ENCODE results near the gene WAC. TPM values are rescaled to one million over a fixed set of nuclear protein-coding genes. Genes with fewer than 3 reads are reported as not detected.

WAC gene
- total RNA-seq, 1 donor from 2014 or later, result 54.8 TPM

- H3K4me3 ChIP-seq (ENCODE audit: low read depth, low read length), result peak overlapping the region; percentile 88
- DNase-seq (ENCODE audit: low read depth), result no peak
- no peak for TF ChIP-seq CTCF (conservative IDR thresholded peaks at IDR 0.05; ENCODE audit: low read depth, low read length)
Measured at GRCh38 chr10:28533571-28534304, 820 bp downstream of the WAC start.

GRCh38 chr10:28535846-28536245 is 2.9 kb downstream of the WAC start:
- no peak for TF ChIP-seq CTCF (conservative IDR thresholded peaks at IDR 0.05; ENCODE audit: low read depth, low read length)
- H3K4me3 ChIP-seq (ENCODE audit: low read depth, low read length), result no peak overlapping the region
- DNase-seq (ENCODE audit: low read depth), result no peak

- DNase-seq (ENCODE audit: low read depth), result no peak
Measured at GRCh38 chr10:28538595-28538994, 5.7 kb downstream of the WAC start.

GRCh38 chr10:28540145-28540544 is 7.2 kb downstream of the WAC start:
- no peak overlapping the region for H3K4me3 ChIP-seq (ENCODE audit: low read depth, low read length)
- no peak for DNase-seq (ENCODE audit: low read depth)
- no peak for TF ChIP-seq CTCF (conservative IDR thresholded peaks at IDR 0.05; ENCODE audit: low read depth, low read length)

More at GRCh38 chr10:28538595-28538994, 5.7 kb downstream of the WAC start:
- H3K4me3 ChIP-seq (ENCODE audit: low read depth, low read length), result no peak overlapping the region
- no peak for TF ChIP-seq CTCF (conservative IDR thresholded peaks at IDR 0.05; ENCODE audit: low read depth, low read length)

- H3K4me3 ChIP-seq (ENCODE audit: low read depth, low read length), result no peak overlapping the region
- TF ChIP-seq CTCF (conservative IDR thresholded peaks at IDR 0.05; ENCODE audit: low read depth, low read length), result peak; percentile 23
- no peak for DNase-seq (ENCODE audit: low read depth)
Measured at GRCh38 chr10:28541717-28542365, 8.9 kb downstream of the WAC start.

- TF ChIP-seq CTCF (conservative IDR thresholded peaks at IDR 0.05; ENCODE audit: low read depth, low read length), result no peak
Measured at GRCh38 chr10:28542728-28543127, 9.8 kb downstream of the WAC start.

More at GRCh38 chr10:28542728-28543127, 9.8 kb downstream of the WAC start:
- H3K4me3 ChIP-seq (ENCODE audit: low read depth, low read length), result no peak overlapping the region
- no peak for DNase-seq (ENCODE audit: low read depth)
